ENCODE measurements around the gene GTF2H4. TPM values are rescaled to one million over a fixed set of nuclear protein-coding genes. Genes with fewer than 3 reads are reported as not detected.

Gene GTF2H4
- total RNA-seq, 5 donors from 2014 or later (not counting 1 experiment from before 2014, with no cell fraction given): 15.5 to 39.2 (median 33.3) TPM

DNA sequence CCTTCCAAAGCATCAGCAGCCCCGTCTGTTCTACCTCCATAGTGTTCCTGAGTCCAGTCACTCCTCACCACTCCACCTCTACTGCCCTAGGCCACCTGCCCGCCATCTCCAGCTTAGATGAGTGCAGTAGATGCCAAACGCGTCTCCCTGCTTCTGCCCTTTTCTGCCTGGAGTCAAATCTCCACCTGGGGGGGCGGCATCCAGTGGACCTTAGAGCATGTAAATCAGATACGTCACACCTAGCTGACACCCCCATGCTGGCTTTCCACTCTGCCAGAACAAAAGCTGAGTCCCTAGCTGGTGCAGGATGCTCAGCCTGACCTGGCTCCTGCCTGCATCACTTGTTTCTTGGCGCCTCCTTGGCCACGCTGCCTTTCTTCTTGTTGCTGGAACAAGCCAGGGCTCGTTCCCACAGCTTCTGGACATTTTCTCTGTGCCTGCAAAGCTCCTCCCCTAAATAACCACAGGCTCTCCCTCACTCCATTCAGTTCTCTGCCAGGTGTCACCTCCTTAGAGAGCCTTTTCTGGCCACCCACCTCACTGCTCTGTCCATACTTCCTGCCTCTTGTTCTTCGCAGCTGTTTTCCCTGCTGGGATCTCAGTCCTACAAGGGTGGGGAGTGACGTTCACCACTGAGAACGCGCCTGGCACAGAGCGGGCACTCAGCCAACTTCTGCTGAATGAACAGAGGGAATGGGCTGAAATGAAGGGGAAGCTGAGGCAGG, 17.9 kb upstream of the GTF2H4 start:
- Mint-ChIP-seq H3K36me3 (peaks cover 23% of the 10 kb centered on the region), H3K4me3 (no peak overlapping the region), H3K9me3 (no peaks in the 10 kb centered on the region), H3K27me3 (no peaks in the 10 kb centered on the region), H3K4me1 (peaks cover 16 to 19% (median 19%) of the 10 kb centered on the region in 3 donors), H3K27ac (no peak overlapping the region)
- WGBS (ENCODE audit: insufficient coverage): 89% methylated on average over 12 of the region's 14 CpGs
- Histone ChIP-seq H3K4me3 (ENCODE audit: control insufficient read depth in 1 of 2, extremely low read depth in 1 of 2, low read length in 1 of 2) (no peak overlapping the region), H3K4me1 (ENCODE audit: control insufficient read depth in 1 of 2, extremely low read depth in 1 of 2, insufficient read depth in 2 of 2, low read length in 2 of 2) (peaks cover 14 to 16% of the 10 kb centered on the region in 2 experiments), H3K27ac (ENCODE audit: low read length) (no peak overlapping the region), H3K36me3 (ENCODE audit: control insufficient read depth in 2 of 2, extremely low read depth in 1 of 2, insufficient read depth in 1 of 2, low read length in 1 of 2) (peaks cover 22% of the 10 kb centered on the region in 2 donors), H3K9me3 (no peaks in the 10 kb centered on the region), H3K27me3 (replicated peaks in 1 of 2; ENCODE audit: control insufficient read depth in 2 of 2, extremely low read depth in 1 of 2, insufficient read depth in 2 of 2, low read length in 1 of 2) (peaks cover 0 to 9% of the 10 kb centered on the region in 2 experiments)
- ATAC-seq (replicated peaks in 1 of 4) (no peak), DNase-seq (no peak)
- POLR2A ChIA-PET: no interaction called here
- CTCF ChIA-PET: interaction anchor here in 1 of 2 donors (0.6 kb wide), 1 partner anchor 45 kb away, joined by 3 read pairs; no protein-coding TSS in a partner anchor

DNA sequence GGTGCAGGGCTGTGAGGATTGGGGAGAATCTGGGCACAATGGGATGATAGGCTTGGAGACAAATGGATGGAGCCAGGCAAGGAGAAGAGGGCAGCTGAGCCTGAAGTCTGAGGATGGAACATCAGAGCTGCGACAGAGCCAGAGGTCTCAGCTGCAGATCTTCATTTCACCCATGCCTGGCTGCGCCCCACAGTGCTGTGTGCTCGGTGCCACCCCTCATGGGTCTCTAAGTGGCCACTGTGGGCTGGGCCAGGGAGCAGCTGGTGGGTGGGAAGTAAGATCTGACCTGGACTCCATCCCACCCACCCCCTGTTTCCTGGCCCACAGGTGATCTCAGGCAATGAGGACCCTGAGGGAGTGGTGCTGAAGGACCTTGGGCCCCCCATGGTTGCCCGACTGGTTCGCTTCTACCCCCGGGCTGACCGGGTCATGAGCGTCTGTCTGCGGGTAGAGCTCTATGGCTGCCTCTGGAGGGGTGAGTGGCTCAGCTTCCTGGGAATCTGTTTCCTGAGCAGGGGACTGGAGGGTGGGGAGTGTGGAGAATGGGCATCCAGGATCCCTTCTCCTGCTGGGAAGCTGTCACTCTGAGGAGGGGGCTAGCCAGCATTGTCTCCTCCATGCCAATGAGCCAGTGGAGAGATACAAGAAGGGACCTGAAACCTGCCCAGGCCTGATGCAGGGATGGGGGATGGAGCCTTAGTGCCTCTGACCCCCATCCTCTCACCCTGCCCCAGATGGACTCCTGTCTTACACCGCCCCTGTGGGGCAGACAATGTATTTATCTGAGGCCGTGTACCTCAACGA, 17.2 kb upstream of the GTF2H4 start:
- H3K27ac Mint-ChIP-seq: no peak overlapping the region

DNA sequence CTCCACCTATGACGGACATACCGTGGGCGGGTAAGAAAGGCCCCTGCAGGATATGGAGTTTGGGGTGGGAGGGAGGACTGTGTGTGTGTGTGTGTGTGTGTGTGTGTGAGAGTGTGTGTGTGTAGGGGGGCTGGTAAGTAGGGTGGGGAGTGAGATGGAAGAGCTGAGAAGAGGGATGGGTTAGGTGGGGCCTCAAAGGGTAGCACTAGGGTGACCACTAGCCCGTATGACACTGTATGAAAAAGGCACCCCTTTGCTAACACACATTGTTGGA, 16.6 kb upstream of the GTF2H4 start:
- POLR2A ChIA-PET: no interaction called here
- H3K9me3 Mint-ChIP-seq: no peaks in the 10 kb centered on the region
- DNase-seq (no peak), ATAC-seq (replicated peaks in 1 of 4) (no peak)
- peaks cover 3 to 6% (median 6%) of the 10 kb centered on the region in 3 donors for H3K4me1 Mint-ChIP-seq
- no peaks in the 10 kb centered on the region for H3K27me3 Mint-ChIP-seq
- H3K4me3 ChIP-seq (ENCODE audit: control insufficient read depth in 1 of 2, extremely low read depth in 1 of 2, low read length in 1 of 2): no peak overlapping the region
- no peaks in the 10 kb centered on the region for H3K9me3 ChIP-seq
- H3K27ac Mint-ChIP-seq: no peak overlapping the region
- H3K4me3 Mint-ChIP-seq: no peak overlapping the region
- H3K27me3 ChIP-seq (replicated peaks in 1 of 2; ENCODE audit: control insufficient read depth in 2 of 2, extremely low read depth in 1 of 2, insufficient read depth in 2 of 2, low read length in 1 of 2): peaks cover 0 to 6% of the 10 kb centered on the region in 2 experiments
- peaks cover 24% of the 10 kb centered on the region for H3K36me3 Mint-ChIP-seq
- CTCF ChIA-PET: no interaction called here
- peaks cover 3 to 5% of the 10 kb centered on the region in 2 experiments for H3K4me1 ChIP-seq (ENCODE audit: control insufficient read depth in 1 of 2, extremely low read depth in 1 of 2, insufficient read depth in 2 of 2, low read length in 2 of 2)
- H3K27ac ChIP-seq (ENCODE audit: low read length): no peak overlapping the region
- WGBS (ENCODE audit: insufficient coverage): 86% methylated on average over 3 of the region's 4 CpGs
- peaks cover 22 to 25% of the 10 kb centered on the region in 2 donors for H3K36me3 ChIP-seq (ENCODE audit: control insufficient read depth in 2 of 2, extremely low read depth in 1 of 2, insufficient read depth in 1 of 2, low read length in 1 of 2)

More for the DNA sequence above, 17.2 kb upstream of the GTF2H4 start:
- Mint-ChIP-seq H3K27me3 (no peaks in the 10 kb centered on the region), H3K9me3 (no peaks in the 10 kb centered on the region), H3K36me3 (peaks cover 24% of the 10 kb centered on the region), H3K4me3 (no peak overlapping the region), H3K4me1 (peaks cover 8 to 12% (median 11%) of the 10 kb centered on the region in 3 donors)
- ChIA-PET POLR2A (no interaction called here), CTCF (no interaction called here)
- DNase-seq (no peak), ATAC-seq (replicated peaks in 1 of 4) (no peak)
- H3K27me3 ChIP-seq (replicated peaks in 1 of 2; ENCODE audit: control insufficient read depth in 2 of 2, extremely low read depth in 1 of 2, insufficient read depth in 2 of 2, low read length in 1 of 2): peaks cover 0 to 9% of the 10 kb centered on the region in 2 experiments
- H3K4me1 ChIP-seq (ENCODE audit: control insufficient read depth in 1 of 2, extremely low read depth in 1 of 2, insufficient read depth in 2 of 2, low read length in 2 of 2): peaks cover 8% of the 10 kb centered on the region in 2 experiments
- no peak overlapping the region for H3K27ac ChIP-seq (ENCODE audit: low read length)
- peaks cover 22 to 25% of the 10 kb centered on the region in 2 donors for H3K36me3 ChIP-seq (ENCODE audit: control insufficient read depth in 2 of 2, extremely low read depth in 1 of 2, insufficient read depth in 1 of 2, low read length in 1 of 2)
- WGBS (ENCODE audit: insufficient coverage): 93% methylated on average over 9 of the region's 12 CpGs
- no peaks in the 10 kb centered on the region for H3K9me3 ChIP-seq
- no peak overlapping the region for H3K4me3 ChIP-seq (ENCODE audit: control insufficient read depth in 1 of 2, extremely low read depth in 1 of 2, low read length in 1 of 2)

DNA sequence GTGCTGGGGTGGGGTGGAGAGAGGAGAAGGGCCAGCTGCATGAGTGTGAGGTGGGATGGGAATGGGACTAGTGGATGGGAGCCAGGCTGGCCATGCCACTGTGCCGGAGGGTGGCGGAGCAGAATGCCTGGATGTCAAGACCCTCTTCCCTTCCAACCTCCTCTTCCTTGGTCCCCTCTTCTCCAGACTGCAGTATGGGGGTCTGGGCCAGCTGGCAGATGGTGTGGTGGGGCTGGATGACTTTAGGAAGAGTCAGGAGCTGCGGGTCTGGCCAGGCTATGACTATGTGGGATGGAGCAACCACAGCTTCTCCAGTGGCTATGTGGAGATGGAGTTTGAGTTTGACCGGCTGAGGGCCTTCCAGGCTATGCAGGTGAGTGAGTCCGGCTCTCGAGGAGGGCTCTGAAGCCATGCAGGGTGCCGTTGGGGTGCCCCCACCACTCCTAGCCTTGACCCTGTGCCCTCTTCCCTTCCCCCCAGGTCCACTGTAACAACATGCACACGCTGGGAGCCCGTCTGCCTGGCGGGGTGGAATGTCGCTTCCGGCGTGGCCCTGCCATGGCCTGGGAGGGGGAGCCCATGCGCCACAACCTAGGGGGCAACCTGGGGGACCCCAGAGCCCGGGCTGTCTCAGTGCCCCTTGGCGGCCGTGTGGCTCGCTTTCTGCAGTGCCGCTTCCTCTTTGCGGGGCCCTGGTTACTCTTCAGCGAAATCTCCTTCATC, 16.0 kb upstream of the GTF2H4 start:
- Mint-ChIP-seq H3K9me3 (no peaks in the 10 kb centered on the region), H3K36me3 (peaks cover 24% of the 10 kb centered on the region), H3K27ac (no peak overlapping the region), H3K4me3 (no peak overlapping the region), H3K27me3 (no peaks in the 10 kb centered on the region), H3K4me1 (peaks cover 0 to under 1% (median 0%) of the 10 kb centered on the region in 3 donors)
- H3K36me3 ChIP-seq (ENCODE audit: control insufficient read depth in 2 of 2, extremely low read depth in 1 of 2, insufficient read depth in 1 of 2, low read length in 1 of 2): peaks cover 22 to 25% of the 10 kb centered on the region in 2 donors
- ChIA-PET POLR2A (no interaction called here), CTCF (no interaction called here)
- no peaks in the 10 kb centered on the region for H3K9me3 ChIP-seq
- H3K4me1 ChIP-seq (ENCODE audit: control insufficient read depth in 1 of 2, extremely low read depth in 1 of 2, insufficient read depth in 2 of 2, low read length in 2 of 2): no peaks in the 10 kb centered on the region
- DNase-seq (no peak), ATAC-seq (replicated peaks in 1 of 4) (no peak)
- H3K27me3 ChIP-seq (replicated peaks in 1 of 2; ENCODE audit: control insufficient read depth in 2 of 2, extremely low read depth in 1 of 2, insufficient read depth in 2 of 2, low read length in 1 of 2): peaks cover 0 to 3% of the 10 kb centered on the region in 2 experiments
- H3K27ac ChIP-seq (ENCODE audit: low read length): no peak overlapping the region
- no peak overlapping the region for H3K4me3 ChIP-seq (ENCODE audit: control insufficient read depth in 1 of 2, extremely low read depth in 1 of 2, low read length in 1 of 2)
- 90% methylated on average over 15 of the region's 21 CpGs for WGBS (ENCODE audit: insufficient coverage)

DNA sequence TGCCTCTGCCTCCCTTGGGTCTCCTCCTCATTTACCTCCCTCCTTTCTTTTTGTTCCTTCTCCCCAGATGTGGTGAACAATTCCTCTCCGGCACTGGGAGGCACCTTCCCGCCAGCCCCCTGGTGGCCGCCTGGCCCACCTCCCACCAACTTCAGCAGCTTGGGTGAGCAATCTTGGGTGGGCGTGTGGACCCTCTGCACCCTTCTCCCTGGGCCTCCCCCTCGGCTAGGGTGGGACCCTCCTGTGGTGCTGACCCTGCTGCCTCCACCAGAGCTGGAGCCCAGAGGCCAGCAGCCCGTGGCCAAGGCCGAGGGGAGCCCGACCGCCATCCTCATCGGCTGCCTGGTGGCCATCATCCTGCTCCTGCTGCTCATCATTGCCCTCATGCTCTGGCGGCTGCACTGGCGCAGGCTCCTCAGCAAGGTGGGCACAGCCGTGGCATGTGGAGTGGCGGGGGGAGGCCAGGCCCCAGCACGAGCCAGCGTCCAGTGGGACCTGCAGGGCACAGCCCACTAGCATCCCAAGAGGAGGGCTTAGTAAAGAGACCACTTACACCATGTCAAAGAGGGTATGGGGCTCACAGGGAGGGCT, 14.9 kb upstream of the GTF2H4 start:
- Histone ChIP-seq H3K4me1 (ENCODE audit: control insufficient read depth in 1 of 2, extremely low read depth in 1 of 2, insufficient read depth in 2 of 2, low read length in 2 of 2) (no peaks in the 10 kb centered on the region), H3K27me3 (replicated peaks in 1 of 2; ENCODE audit: control insufficient read depth in 2 of 2, extremely low read depth in 1 of 2, insufficient read depth in 2 of 2, low read length in 1 of 2) (peaks cover 0 to 3% of the 10 kb centered on the region in 2 experiments), H3K9me3 (no peaks in the 10 kb centered on the region), H3K4me3 (ENCODE audit: control insufficient read depth in 1 of 2, extremely low read depth in 1 of 2, low read length in 1 of 2) (no peak overlapping the region), H3K27ac (ENCODE audit: low read length) (no peak overlapping the region), H3K36me3 (ENCODE audit: control insufficient read depth in 2 of 2, extremely low read depth in 1 of 2, insufficient read depth in 1 of 2, low read length in 1 of 2) (peaks cover 24 to 25% of the 10 kb centered on the region in 2 donors)
- Mint-ChIP-seq H3K27ac (no peak overlapping the region), H3K4me3 (no peak overlapping the region), H3K9me3 (no peaks in the 10 kb centered on the region), H3K27me3 (no peaks in the 10 kb centered on the region), H3K4me1 (no peaks in the 10 kb centered on the region), H3K36me3 (peaks cover 27% of the 10 kb centered on the region)
- POLR2A ChIA-PET: no interaction called here
- DNase-seq (no peak), ATAC-seq (replicated peaks in 1 of 4) (no peak)
- CTCF ChIA-PET: no interaction called here
- 95% methylated on average over 10 of the region's 16 CpGs for WGBS (ENCODE audit: insufficient coverage)

DNA sequence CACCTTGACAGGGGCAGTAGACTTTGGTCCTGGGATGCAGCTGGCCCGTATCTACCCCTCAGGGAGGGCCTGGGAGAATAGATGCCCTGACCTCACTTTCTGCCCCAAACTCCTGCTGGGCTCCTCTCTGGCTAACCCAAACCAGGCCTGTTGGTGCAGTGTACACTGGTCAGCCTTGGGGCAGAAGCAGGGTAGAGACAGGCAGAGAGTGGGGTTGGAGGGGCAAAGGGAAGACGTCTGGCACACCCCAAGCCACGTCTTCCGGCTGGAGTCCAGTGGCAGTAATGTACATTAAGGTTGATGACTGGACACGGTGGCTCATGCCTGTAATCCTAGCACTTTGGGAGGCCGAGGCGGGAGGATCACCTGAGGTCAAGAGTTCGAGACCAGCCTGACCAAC, 14.3 kb upstream of the GTF2H4 start:
- peaks cover 32% of the 10 kb centered on the region for H3K36me3 Mint-ChIP-seq
- no peak overlapping the region for H3K4me3 ChIP-seq (ENCODE audit: control insufficient read depth in 1 of 2, extremely low read depth in 1 of 2, low read length in 1 of 2)
- no peaks in the 10 kb centered on the region for H3K4me1 Mint-ChIP-seq
- no peaks in the 10 kb centered on the region for H3K9me3 ChIP-seq
- H3K27ac Mint-ChIP-seq: no peak overlapping the region
- ATAC-seq (replicated peaks in 1 of 4) (no peak), DNase-seq (no peak)
- no peaks in the 10 kb centered on the region for H3K9me3 Mint-ChIP-seq
- WGBS (ENCODE audit: insufficient coverage): 97% methylated on average over 6 of the region's 8 CpGs
- no peaks in the 10 kb centered on the region for H3K4me1 ChIP-seq (ENCODE audit: control insufficient read depth in 1 of 2, extremely low read depth in 1 of 2, insufficient read depth in 2 of 2, low read length in 2 of 2)
- ChIA-PET CTCF (no interaction called here), POLR2A (no interaction called here)
- no peaks in the 10 kb centered on the region for H3K27me3 Mint-ChIP-seq
- H3K27me3 ChIP-seq (replicated peaks in 1 of 2; ENCODE audit: control insufficient read depth in 2 of 2, extremely low read depth in 1 of 2, insufficient read depth in 2 of 2, low read length in 1 of 2): peaks cover 0 to 3% of the 10 kb centered on the region in 2 experiments
- H3K27ac ChIP-seq (ENCODE audit: low read length): no peak overlapping the region
- peaks cover 24 to 30% of the 10 kb centered on the region in 2 donors for H3K36me3 ChIP-seq (ENCODE audit: control insufficient read depth in 2 of 2, extremely low read depth in 1 of 2, insufficient read depth in 1 of 2, low read length in 1 of 2)
- H3K4me3 Mint-ChIP-seq: no peak overlapping the region

All from T-cell (primary cell).